Muscle of leg (tissue), 11 donors: ENCODE results near the gene SPEF2. TPM values are rescaled to one million over a fixed set of nuclear protein-coding genes. Genes with fewer than 3 reads are reported as not detected.

Source experiments
- DNase-seq: peaks from one replicate; pipeline ENCODE4 v3.0.0; 2013
- H3K27ac ChIP-seq: one replicate; pipeline ENCODE4 v1.5.1; 2013; ENCODE audit warnings: mild to moderate bottlenecking, low read length, control low read depth
- H3K27me3 ChIP-seq: one replicate; pipeline ENCODE4 v1.6.1; 2013; ENCODE audit warnings: low read length; ENCODE audit not compliant: control insufficient read depth, insufficient read depth
- H3K36me3 ChIP-seq: one replicate; pipeline ENCODE4 v1.6.1; 2013; ENCODE audit warnings: low read length; ENCODE audit not compliant: control insufficient read depth, insufficient read depth
- H3K4me1 ChIP-seq: one replicate; pipeline ENCODE4 v1.6.1; 2013; ENCODE audit warnings: low read length; ENCODE audit not compliant: control insufficient read depth, insufficient read depth
- H3K4me3 ChIP-seq: one replicate; pipeline ENCODE4 v1.5.1; 2013; ENCODE audit warnings: low read length, control low read depth
- H3K9me3 ChIP-seq: replicated peaks from 2 replicates; pipeline ENCODE4 v1.6.1; 2013; ENCODE audit warnings: low read depth, low read length; ENCODE audit not compliant: control insufficient read depth
- WGBS: methylation state at CpG from one replicate; pipeline ENCODE4 v1.1.5; 2013; ENCODE audit warnings: missing lambda C conversion rate; ENCODE audit not compliant: insufficient coverage; 5-methylcytosine and 5-hydroxymethylcytosine counted together
- polyA plus RNA-seq, 8 donors: library from polyadenylated mRNA; unstranded; fragments of 120-200 nt; gene quantifications; one replicate each; pipeline versions ENCODE4 v1.2.1 to v1.2.3, GENCODE V29; 2013; ENCODE audit warnings: inconsistent platforms in 1 of 8, low replicate concordance in 1 of 8; ENCODE audit not compliant: insufficient read length in 8 of 8, insufficient read depth in 1 of 8
- total RNA-seq: library from RNA; stranded (reverse); fragments of 120-200 nt; gene quantifications from one replicate; pipeline ENCODE4 v1.2.4, GENCODE V29; 2013

The SPEF2 gene
- total and polyA plus RNA-seq, 9 donors, result 5.1 to 10.3 (median 8.3) TPM

GRCh38 chr5:35856765-35857351 lies 239.2 kb downstream of the SPEF2 start, which contains the start of gene IL7R:
Gene IL7R (plus strand): TSS chr5:35856891. CDS start chr5:35856978, 87 bp downstream.
- Histone ChIP-seq H3K4me3 (no peak within 1 kb of the TSS), H3K9me3 (no peaks in the 10 kb centered on the region), H3K27ac (no peak within 1 kb of the TSS), H3K4me1 (peaks cover 4% of the 10 kb centered on the region), H3K27me3 (no peaks in the 10 kb centered on the region), H3K36me3 (no peaks in the 10 kb centered on the region)
- WGBS, result no CpG with 5 or more reads among the region's 1 CpG
- no peak for DNase-seq

GRCh38 chr5:35857606-35858205 lies 240.0 kb downstream of the SPEF2 start:
- Histone ChIP-seq H3K4me1 (peaks cover 4% of the 10 kb centered on the region), H3K27ac (no peak overlapping the region), H3K36me3 (no peaks in the 10 kb centered on the region), H3K4me3 (no peak overlapping the region), H3K9me3 (no peaks in the 10 kb centered on the region), H3K27me3 (no peaks in the 10 kb centered on the region)
- no CpG with 5 or more reads among the region's 2 CpGs for WGBS
- DNase-seq, result no peak

GRCh38 chr5:35859101-35859661 lies 241.5 kb downstream of the SPEF2 start:
- Histone ChIP-seq H3K4me1 (no peaks in the 10 kb centered on the region), H3K4me3 (no peak overlapping the region)
- DNase-seq, result no peak

GRCh38 chr5:35860686-35861085 lies 243.0 kb downstream of the SPEF2 start:
- no peak overlapping the region for H3K4me3 ChIP-seq
- H3K4me1 ChIP-seq, result no peaks in the 10 kb centered on the region
- no peaks in the 10 kb centered on the region for H3K36me3 ChIP-seq
- no peaks in the 10 kb centered on the region for H3K9me3 ChIP-seq
- DNase-seq, result no peak
- no peaks in the 10 kb centered on the region for H3K27me3 ChIP-seq
- WGBS, result no CpG with 5 or more reads among the region's 1 CpG
- no peak overlapping the region for H3K27ac ChIP-seq

More at GRCh38 chr5:35859101-35859661, 241.5 kb downstream of the SPEF2 start:
- H3K9me3 ChIP-seq, result no peaks in the 10 kb centered on the region
- no peaks in the 10 kb centered on the region for H3K27me3 ChIP-seq
- WGBS, result 100% methylated on average over 1 of the region's 3 CpGs
- H3K36me3 ChIP-seq, result no peaks in the 10 kb centered on the region
- H3K27ac ChIP-seq, result no peak overlapping the region

GRCh38 chr5:35861718-35862117 lies 244.1 kb downstream of the SPEF2 start:
- Histone ChIP-seq H3K27me3 (no peaks in the 10 kb centered on the region), H3K36me3 (no peaks in the 10 kb centered on the region), H3K27ac (no peak overlapping the region), H3K4me1 (no peaks in the 10 kb centered on the region), H3K9me3 (no peaks in the 10 kb centered on the region), H3K4me3 (no peak overlapping the region)
- DNase-seq, result no peak
- WGBS, result no CpG with 5 or more reads among the region's 1 CpG

GRCh38 chr5:35862126-35862525 lies 244.5 kb downstream of the SPEF2 start:
- H3K27ac ChIP-seq, result no peak overlapping the region
- no peaks in the 10 kb centered on the region for H3K36me3 ChIP-seq
- no peaks in the 10 kb centered on the region for H3K4me1 ChIP-seq
- DNase-seq, result no peak
- H3K9me3 ChIP-seq, result no peaks in the 10 kb centered on the region
- WGBS, result 91% methylated on average over 2 of the region's 2 CpGs
- no peaks in the 10 kb centered on the region for H3K27me3 ChIP-seq
- no peak overlapping the region for H3K4me3 ChIP-seq

GRCh38 chr5:35863159-35863558 lies 245.5 kb downstream of the SPEF2 start:
- Histone ChIP-seq H3K36me3 (no peaks in the 10 kb centered on the region), H3K27me3 (no peaks in the 10 kb centered on the region), H3K4me3 (no peak overlapping the region), H3K27ac (no peak overlapping the region), H3K4me1 (no peaks in the 10 kb centered on the region), H3K9me3 (no peaks in the 10 kb centered on the region)
- no CpG with 5 or more reads among the region's 3 CpGs for WGBS
- DNase-seq, result no peak

Other genes starting within 250 kb of the SPEF2 start
- 0.22 TPM for gene IL7R, start 239.0 kb downstream of the SPEF2 start, total RNA-seq
- 1 to 10 TPM in 7 of 8 donors, under 1 TPM in 1; 0.87 to 2.4 (median 1.7) TPM for gene IL7R, start 239.0 kb downstream of the SPEF2 start, polyA plus RNA-seq